Caco-2 (cell line): Measurements from ENCODE around the gene PSMC3. TPM values are rescaled to one million over a fixed set of nuclear protein-coding genes. Genes with fewer than 3 reads are reported as not detected.

Experiments used
- BruUV-seq: library from RNA; stranded (reverse); fragments of 400-500 nt; replicated peaks from 2 replicates; lab custom pipeline; 2021; lab: Mats Ljungman, UMichigan
- CTCF ChIA-PET: fragments of 300-600 bp; sonication (Branson Sonifier 250); formaldehyde crosslinking; loops from one replicate; lab custom pipeline; 2022; ENCODE audit warnings: antibody characterized with exemption; lab: Charles Lee
- POLR2A ChIA-PET: fragments of 300-600 bp; sonication (Branson Sonifier 250); formaldehyde crosslinking; loops from one replicate; lab custom pipeline; 2022; ENCODE audit warnings: antibody characterized with exemption; lab: Charles Lee
- DNase-seq, 2 experiments: peaks; one replicate each; pipeline versions ENCODE4 v3.0.0 to v3.0.0-alpha.2; 2020 to 2022
- H3K27me3 ChIP-seq: replicated peaks from 2 replicates; pipeline ENCODE4 v1.6.0; 2011; ENCODE audit warnings: low read length; ENCODE audit not compliant: control insufficient read depth, insufficient read depth
- H3K36me3 ChIP-seq: 2 replicates; pipeline ENCODE4 v1.5.1; 2011; ENCODE audit warnings: low read length; ENCODE audit not compliant: control insufficient read depth, insufficient read depth
- H3K4me1 ChIP-seq: fragments of 250-450 bp; sonication (Bioruptor Pico); 2 replicates; pipeline ENCODE4 v1.5.1; 2020; ENCODE audit warnings: mild to moderate bottlenecking
- H3K4me3 ChIP-seq: 2 replicates; pipeline ENCODE4 v1.5.1; 2011; ENCODE audit warnings: low read depth, mild to moderate bottlenecking, control low read depth, low read length
- H3K9me3 ChIP-seq: fragments of 250-450 bp; sonication (Bioruptor Pico); 2 replicates; pipeline ENCODE4 v1.5.1; 2020; ENCODE audit warnings: mild to moderate bottlenecking, moderate library complexity
- H3K27ac Mint-ChIP-seq: one replicate; pipeline ENCODE4 v1.8.0; 2022; ENCODE audit warnings: mixed read lengths; ENCODE audit not compliant: unreplicated experiment
- H3K27me3 Mint-ChIP-seq: one replicate; pipeline ENCODE4 v1.8.0; 2022; ENCODE audit warnings: mixed read lengths; ENCODE audit not compliant: insufficient read depth, unreplicated experiment
- H3K36me3 Mint-ChIP-seq: one replicate; pipeline ENCODE4 v1.8.0; 2022; ENCODE audit warnings: mild to moderate bottlenecking, mixed read lengths; ENCODE audit not compliant: insufficient read depth, unreplicated experiment
- H3K4me1 Mint-ChIP-seq: one replicate; pipeline ENCODE4 v1.8.0; 2022; ENCODE audit warnings: low read depth, mixed read lengths; ENCODE audit not compliant: unreplicated experiment
- H3K4me3 Mint-ChIP-seq: one replicate; pipeline ENCODE4 v1.8.0; 2022; ENCODE audit warnings: mild to moderate bottlenecking, moderate library complexity, mixed read lengths; ENCODE audit not compliant: unreplicated experiment
- H3K9me3 Mint-ChIP-seq: one replicate; pipeline ENCODE4 v1.8.0; 2022; ENCODE audit warnings: mixed read lengths; ENCODE audit not compliant: unreplicated experiment
- CTCF ChIP-seq, 2 experiments: fragments of 200-600 bp in 1 of 2; IDR thresholded peaks; 1 replicate in 1 of 2; 2 replicates in 1 of 2; pipeline versions ENCODE4 v1.5.1 to v1.8.0; 2011 to 2022; ENCODE audit warnings: antibody characterized with exemption in 1 of 2, control low read depth in 1 of 2, inconsistent platforms in 1 of 2, low read depth in 1 of 2, low read length in 1 of 2, mild to moderate bottlenecking in 1 of 2, moderate library complexity in 1 of 2; ENCODE audit not compliant: insufficient read depth in 1 of 2, severe bottlenecking in 1 of 2, unreplicated experiment in 1 of 2
- intact Hi-C: fragments of 100-400 bp; cut with micrococcal nuclease; formaldehyde crosslinking; loops from one replicate; pipeline ENCODE4 v1.10.0; 2022; ENCODE audit not compliant: unreplicated experiment
- total RNA-seq: library from RNA; stranded (reverse); gene quantifications from 2 replicates; pipeline ENCODE4 v1.2.3, GENCODE V29; 2022

Gene PSMC3
- total RNA-seq, 1 experiment from 2014 or later, result 196 TPM

DNA sequence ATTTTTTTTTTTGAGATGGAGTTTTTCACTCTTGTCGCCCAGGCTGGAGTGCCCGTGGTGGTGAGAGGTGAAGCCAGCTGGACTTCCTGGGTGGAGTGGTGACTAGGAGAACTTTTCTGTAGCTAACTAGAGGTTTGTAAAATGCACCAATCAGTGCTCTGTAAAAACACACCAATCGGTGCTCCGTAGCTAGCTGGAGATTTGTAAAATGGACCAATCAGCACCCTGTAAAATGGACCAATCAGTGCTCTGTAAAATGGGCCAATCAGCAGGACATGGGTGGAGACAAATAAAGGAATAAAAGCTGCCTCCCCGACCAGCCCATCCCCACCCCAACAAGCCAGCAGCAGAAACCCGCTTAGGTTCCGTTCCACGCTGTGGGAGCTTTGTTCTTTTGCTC is 27.1 kb upstream of the PSMC3 start:
- Histone ChIP-seq H3K4me1 (no peaks in the 10 kb centered on the region), H3K9me3 (no peaks in the 10 kb centered on the region), H3K27me3 (no peaks in the 10 kb centered on the region), H3K4me3 (no peak overlapping the region), H3K36me3 (no peaks in the 10 kb centered on the region)
- H3K4me1 Mint-ChIP-seq, result no peaks in the 10 kb centered on the region
- POLR2A ChIA-PET, result no interaction called here
- no peak overlapping the region for H3K4me3 Mint-ChIP-seq
- no peak for DNase-seq
- no peaks in the 10 kb centered on the region for H3K27me3 Mint-ChIP-seq
- H3K36me3 Mint-ChIP-seq, result peaks cover 39% of the 10 kb centered on the region
- CTCF ChIA-PET, result interaction anchor here (0.7 to 1.2 kb wide), 4 partner anchors 10 to 190 kb away, joined by 3 to 15 read pairs (median 3); no protein-coding TSS in a partner anchor
- no TSS peak for BruUV-seq
- H3K9me3 Mint-ChIP-seq, result no peaks in the 10 kb centered on the region
- intact Hi-C loops, result no loop called here
- no peak overlapping the region for H3K27ac Mint-ChIP-seq
- TF ChIP-seq CTCF (IDR thresholded peaks at IDR 0.05; ENCODE audit: insufficient read depth in 1 of 2, low read depth in 1 of 2, low read length in 1 of 2, severe bottlenecking in 1 of 2, unreplicated experiment in 1 of 2), result no peak

GRCh38 chr11:47451990-47452389 is 25.8 kb upstream of the PSMC3 start:
- H3K4me3 Mint-ChIP-seq, result no peak overlapping the region
- peaks cover 38% of the 10 kb centered on the region for H3K36me3 Mint-ChIP-seq
- H3K4me1 Mint-ChIP-seq, result no peaks in the 10 kb centered on the region
- TF ChIP-seq CTCF (IDR thresholded peaks at IDR 0.05; ENCODE audit: insufficient read depth in 1 of 2, low read depth in 1 of 2, low read length in 1 of 2, severe bottlenecking in 1 of 2, unreplicated experiment in 1 of 2), result no peak
- DNase-seq, result no peak
- H3K27me3 Mint-ChIP-seq, result no peaks in the 10 kb centered on the region
- H3K27ac Mint-ChIP-seq, result no peak overlapping the region
- Histone ChIP-seq H3K9me3 (no peaks in the 10 kb centered on the region), H3K4me3 (no peak overlapping the region), H3K27me3 (no peaks in the 10 kb centered on the region), H3K36me3 (no peaks in the 10 kb centered on the region), H3K4me1 (no peaks in the 10 kb centered on the region)
- no peaks in the 10 kb centered on the region for H3K9me3 Mint-ChIP-seq
- no TSS peak for BruUV-seq
- intact Hi-C loops, result no loop called here
- ChIA-PET POLR2A (no interaction called here), CTCF (no interaction called here)

DNA sequence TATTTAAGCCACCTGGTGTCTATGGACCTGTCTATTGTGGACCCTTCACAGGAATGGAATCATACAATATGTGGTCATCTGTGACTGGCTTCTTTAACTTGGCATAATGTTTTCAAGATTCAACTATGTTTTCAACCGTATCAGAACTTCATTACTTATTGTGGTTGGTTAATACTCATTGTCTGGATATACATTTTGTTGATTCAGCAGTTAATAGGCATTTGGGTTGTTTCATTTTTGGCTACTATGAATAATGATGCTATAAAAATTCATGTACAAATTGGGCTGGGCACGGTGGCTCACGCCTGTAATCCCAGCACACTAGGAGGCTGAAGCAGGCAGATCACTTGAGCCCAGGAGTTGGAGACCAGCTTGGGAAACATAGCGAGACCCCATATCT is 25.2 kb upstream of the PSMC3 start:
- H3K27ac Mint-ChIP-seq, result no peak overlapping the region

More for the DNA sequence above, 25.2 kb upstream of the PSMC3 start:
- H3K4me3 Mint-ChIP-seq, result no peak overlapping the region
- peaks cover 39% of the 10 kb centered on the region for H3K36me3 Mint-ChIP-seq
- no peaks in the 10 kb centered on the region for H3K36me3 ChIP-seq
- H3K4me1 Mint-ChIP-seq, result no peaks in the 10 kb centered on the region
- no TSS peak for BruUV-seq
- ChIA-PET CTCF (no interaction called here), POLR2A (no interaction called here)
- no peaks in the 10 kb centered on the region for H3K4me1 ChIP-seq
- intact Hi-C loops, result no loop called here
- no peaks in the 10 kb centered on the region for H3K9me3 Mint-ChIP-seq
- no peak for DNase-seq
- H3K4me3 ChIP-seq, result no peak overlapping the region
- H3K27me3 ChIP-seq, result no peaks in the 10 kb centered on the region
- H3K9me3 ChIP-seq, result no peaks in the 10 kb centered on the region
- TF ChIP-seq CTCF (IDR thresholded peaks at IDR 0.05; ENCODE audit: insufficient read depth in 1 of 2, low read depth in 1 of 2, low read length in 1 of 2, severe bottlenecking in 1 of 2, unreplicated experiment in 1 of 2), result no peak
- no peaks in the 10 kb centered on the region for H3K27me3 Mint-ChIP-seq
